Amniotic epithelial cell (primary cell): Measurements from ENCODE around the gene TBCCD1.
"Not testable (repeated sequence)": the region's sequence is repeated elsewhere in the genome, so short reads cannot be mapped to it uniquely, and the experiment has no call there.

ENCODE experiments used
- DNase-seq: peaks from one replicate; pipeline ENCODE4 v3.0.0-alpha.2; 2010; ENCODE audit warnings: low read depth

TBCCD1 gene

DNA sequence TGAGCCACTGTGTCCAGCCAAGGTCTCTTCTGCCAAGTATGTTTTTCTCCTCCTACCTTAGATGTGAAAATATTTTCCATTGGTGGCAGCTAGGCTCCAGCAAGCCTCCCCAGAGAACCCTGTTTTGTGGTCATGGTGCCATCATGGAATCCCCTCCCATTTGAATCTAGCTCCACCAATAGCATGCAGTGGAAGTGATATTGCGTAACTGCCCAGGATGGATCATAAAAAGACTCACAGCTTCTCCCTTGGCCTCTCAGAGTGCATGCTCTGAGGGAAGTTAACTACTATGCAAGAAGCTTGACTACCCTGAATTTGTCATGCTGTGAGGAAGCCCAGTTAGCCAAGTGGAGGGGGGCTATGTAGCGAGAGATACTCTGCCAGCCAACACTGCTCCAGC is 50.5 kb downstream of the TBCCD1 start:
- no peak for DNase-seq

- no peak for DNase-seq
Measured at GRCh38 chr3:186515125-186515524, 52.0 kb downstream of the TBCCD1 start.

GRCh38 chr3:186514296-186515002 is 52.7 kb downstream of the TBCCD1 start:
- peak; percentile 13 for DNase-seq

DNA sequence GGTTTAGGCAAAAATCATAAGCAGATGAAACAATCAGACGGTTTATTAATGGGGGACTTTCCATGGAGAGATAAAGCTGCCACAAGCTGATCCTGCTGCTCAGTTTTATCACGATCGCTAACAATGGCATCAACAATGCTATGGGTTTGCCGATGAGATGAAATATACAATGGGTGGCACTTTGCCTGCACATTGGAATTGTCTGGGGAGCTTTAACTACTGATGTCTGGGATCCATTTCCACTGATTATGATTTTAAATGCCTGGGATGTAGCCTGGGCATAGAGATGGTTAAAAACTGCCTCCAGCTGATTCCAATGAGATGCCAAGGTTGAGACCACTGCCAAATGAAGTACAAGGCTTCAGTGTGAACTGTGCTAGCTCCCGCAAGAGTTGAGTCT is 53.8 kb downstream of the TBCCD1 start:
- DNase-seq, result no peak

DNA sequence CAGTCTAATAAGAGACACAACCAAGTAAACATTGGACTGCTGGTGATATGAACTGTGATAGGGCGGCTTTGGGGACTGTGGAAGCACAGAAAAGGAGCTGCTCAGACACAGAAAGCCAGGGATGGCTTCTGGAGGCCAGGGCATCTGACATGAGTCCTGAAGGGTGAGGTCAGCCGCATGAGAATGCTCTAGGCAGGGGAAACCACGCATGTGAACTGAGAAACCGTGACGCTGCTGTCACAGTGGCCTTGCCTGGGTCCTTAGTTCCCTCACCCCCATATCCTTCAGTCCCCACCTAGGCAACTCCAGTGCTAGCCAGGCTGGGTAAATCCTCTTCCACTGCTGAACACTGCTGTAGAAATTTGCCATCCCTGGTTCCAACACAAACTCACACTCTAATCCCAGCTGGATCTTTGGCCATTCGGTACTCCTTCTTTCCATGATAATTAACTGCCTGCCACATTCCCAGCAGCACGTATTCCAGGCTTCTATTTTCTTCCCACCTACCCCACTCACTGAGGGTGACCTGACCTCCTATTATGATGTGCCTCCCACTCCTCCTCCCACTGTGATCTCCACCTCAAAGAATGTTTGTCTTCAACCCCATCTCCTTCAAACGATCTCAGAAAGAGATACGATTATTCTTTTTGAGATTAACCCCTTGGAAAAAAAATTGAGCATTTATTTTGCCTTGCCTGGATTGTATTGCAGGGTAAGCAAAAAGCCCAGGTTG is 54.4 kb downstream of the TBCCD1 start:
- DNase-seq, result no peak

GRCh38 chr3:186511702-186512101 is 55.4 kb downstream of the TBCCD1 start:
- DNase-seq, result no peak

GRCh38 chr3:186511245-186511644 is 55.9 kb downstream of the TBCCD1 start:
- DNase-seq, result no peak

- DNase-seq, result peak; percentile 10
Measured at GRCh38 chr3:186510374-186511079, 56.6 kb downstream of the TBCCD1 start.

DNA sequence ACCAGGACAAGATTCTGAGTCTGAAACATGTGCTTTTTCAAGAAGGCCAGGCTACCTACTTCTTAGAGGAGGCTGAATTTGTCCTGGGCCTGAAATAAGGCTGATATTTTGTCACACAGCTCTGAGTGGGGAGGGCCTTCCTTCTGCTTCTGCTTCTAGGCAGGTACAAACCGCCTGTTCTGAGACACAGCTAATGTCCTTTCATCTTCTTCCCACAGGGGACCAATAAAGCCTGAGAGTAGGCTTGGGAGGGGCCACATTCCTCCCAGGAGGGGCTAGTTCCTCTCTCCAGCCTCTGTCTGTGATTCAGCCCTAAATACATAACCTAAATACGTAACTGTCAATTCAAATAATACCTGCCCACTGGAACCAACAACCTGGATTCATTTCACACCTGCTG is 57.7 kb downstream of the TBCCD1 start:
- DNase-seq, result no peak

GRCh38 chr3:186506857-186507256 is 60.3 kb downstream of the TBCCD1 start:
- DNase-seq, result no peak

GRCh38 chr3:186506191-186506739 is 60.9 kb downstream of the TBCCD1 start:
- no peak for DNase-seq

- DNase-seq, result no peak
Measured at GRCh38 chr3:186502966-186503712, 64.0 kb downstream of the TBCCD1 start.

- DNase-seq, result no peak
Measured at GRCh38 chr3:186502138-186502948, 64.8 kb downstream of the TBCCD1 start.

GRCh38 chr3:186499949-186500348 is 67.2 kb downstream of the TBCCD1 start:
- DNase-seq, result not testable (repeated sequence)

DNA sequence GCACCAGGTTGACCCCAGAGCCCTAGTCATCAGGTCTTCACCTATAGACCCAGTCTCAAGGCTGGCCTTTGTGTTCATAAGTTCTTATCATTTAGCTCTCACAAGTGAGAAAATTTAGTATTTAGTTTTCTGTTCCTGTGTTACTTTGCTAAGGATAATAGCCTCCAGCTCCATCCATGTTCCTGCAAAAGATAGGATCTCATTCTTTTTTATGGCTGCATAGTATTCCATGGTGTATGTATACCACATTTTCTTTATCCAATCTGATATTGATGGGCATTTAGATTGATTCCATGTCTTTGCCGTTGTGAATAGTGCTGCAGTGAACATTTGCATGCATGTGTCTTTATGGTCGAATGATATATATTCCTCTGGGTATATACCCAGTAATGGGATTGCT is 69.1 kb downstream of the TBCCD1 start:
- DNase-seq, result not testable (repeated sequence)

- DNase-seq, result no peak
Measured at GRCh38 chr3:186497608-186498007, 69.5 kb downstream of the TBCCD1 start.

- DNase-seq, result no peak
Measured at GRCh38 chr3:186496635-186497034, 70.5 kb downstream of the TBCCD1 start.
